Right lobe of liver (tissue), 6 donors: ENCODE results near the gene MMP13. TPM values are rescaled to one million over a fixed set of nuclear protein-coding genes. Genes with fewer than 3 reads are reported as not detected.
"Not testable (repeated sequence)": the region's sequence is repeated elsewhere in the genome, so short reads cannot be mapped to it uniquely, and the experiment has no call there.

ENCODE experiments used
- ATAC-seq, 4 donors: fragments of 200-7000 bp; cut with Tn5 transposase; one replicate each; pipeline ENCODE4 v1.9.1; 2020; ENCODE audit warnings: mild to moderate bottlenecking in 4 of 4, moderate library complexity in 4 of 4
- DNase-seq, 3 donors: peaks; one replicate each; pipeline ENCODE4 v3.0.0-alpha.2; 2020
- H3K27ac ChIP-seq, 3 donors: fragments of 200-600 bp; one replicate each; pipeline ENCODE4 v1.8.0; 2022
- H3K27me3 ChIP-seq, 2 donors: fragments of 200-600 bp; one replicate each; pipeline ENCODE4 v1.8.0; 2022
- H3K36me3 ChIP-seq, 4 donors: fragments of 200-600 bp; sonication (generic) in 1 of 4; one replicate each; pipeline versions ENCODE4 v1.5.1 to v1.8.0; 2017 to 2022; ENCODE audit warnings: control low read depth in 1 of 4
- H3K4me1 ChIP-seq, 4 donors: fragments of 200-600 bp; sonication (generic) in 1 of 4; one replicate each; pipeline versions ENCODE4 v1.5.1 to v1.8.0; 2017 to 2022; ENCODE audit warnings: control low read depth in 1 of 4
- H3K4me3 ChIP-seq, 3 donors: fragments of 200-600 bp; one replicate each; pipeline ENCODE4 v1.8.0; 2022
- H3K9me3 ChIP-seq, 4 donors: fragments of 200-600 bp; sonication (generic) in 1 of 4; one replicate each; pipeline versions ENCODE4 v1.5.1 to v1.8.0; 2017 to 2022; ENCODE audit warnings: control low read depth in 1 of 4
- CTCF ChIP-seq, 4 donors: fragments of 200-600 bp in 3 of 4; fragments of 450-650 bp in 1 of 4; IDR thresholded peaks; one replicate each; pipeline versions ENCODE4 v1.5.1 to v1.8.0; 2016 to 2022; ENCODE audit warnings: antibody characterized with exemption in 4 of 4, mild to moderate bottlenecking in 2 of 4
- POLR2A ChIP-seq: fragments of 450-650 bp; IDR thresholded peaks from one replicate; pipeline ENCODE4 v1.6.1; 2017; ENCODE audit warnings: antibody characterized with exemption, mild to moderate bottlenecking
- WGBS: methylation state at CpG from one replicate; pipeline ENCODE4 v1.1.6; 2018; ENCODE audit warnings: low coverage, low lambda C conversion rate; ENCODE audit not compliant: insufficient coverage; ENCODE audit errors: missing lambda C conversion rate; 5-methylcytosine and 5-hydroxymethylcytosine counted together
- intact Hi-C, 2 donors: fragments of 100-400 bp; cut with DNase I; formaldehyde crosslinking; loops; one replicate each; pipeline versions ENCODE4 v1.11.2 to v1.14.1; 2022
- total RNA-seq, 6 experiments: library from RNA; depleted of rRNA in 2 of 6; stranded (reverse); fragments of >200 nt in 2 of 6; fragmentation: NEBNext Ultra II Directional in 3 of 6; extraction: Animal tissue kit (Norgen Biotek cat#: 25700) in 3 of 6; gene quantifications; one replicate each; pipeline versions ENCODE4 v1.1.0 to v1.2.4, GENCODE V29; 2016 to 2023
- donor health status: DM: no; HTN: yes; CAD: no.
- donor health status: DM: no; HTN: no; CAD: no.
- donor health status: DM: no; HTN: no; CAD: no.
- donor health status: DM: no; HTN: yes; CAD: no.
- donor health status: DM: no; HTN: yes; CAD: no.

MMP13 gene
- total RNA-seq, 6 experiments from 2014 or later: not detected

DNA sequence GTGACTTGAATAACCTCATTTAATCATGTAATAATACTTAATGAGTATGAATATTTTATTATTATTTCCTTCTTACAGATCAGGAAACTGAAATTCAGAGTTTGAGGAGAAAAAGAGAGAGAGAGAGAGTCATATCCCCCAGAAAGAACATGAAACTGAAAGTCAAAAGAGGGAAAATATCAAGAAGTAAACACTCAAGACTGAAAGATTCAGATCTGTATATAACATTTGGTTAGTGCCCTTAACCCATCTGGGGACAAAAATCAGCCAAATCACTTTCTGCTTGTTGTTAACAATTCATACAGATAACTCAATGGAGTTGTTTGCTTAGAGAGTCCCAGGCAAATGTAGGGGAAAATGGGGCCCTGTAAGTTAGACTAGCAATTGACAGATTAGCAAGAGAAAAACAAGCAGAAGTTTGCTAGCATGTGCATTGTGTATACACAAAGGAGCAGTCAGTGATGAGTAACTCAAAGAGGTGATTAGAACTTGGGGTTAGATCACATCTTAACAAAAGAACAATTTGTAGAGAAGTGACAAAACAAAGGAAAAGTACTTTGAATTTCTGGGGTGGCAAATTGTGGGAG lies 25.9 kb upstream of the MMP13 start:
- Histone ChIP-seq H3K4me3 (no peak overlapping the region), H3K36me3 (no peaks in the 10 kb centered on the region), H3K27ac (no peak overlapping the region), H3K9me3 (no peaks in the 10 kb centered on the region), H3K27me3 (no peaks in the 10 kb centered on the region), H3K4me1 (no peaks in the 10 kb centered on the region)
- DNase-seq (no peak), ATAC-seq (no peak)
- TF ChIP-seq CTCF (IDR thresholded peaks at IDR 0.05) (no peak), POLR2A (no peak)
- intact Hi-C loops: no loop called here

DNA sequence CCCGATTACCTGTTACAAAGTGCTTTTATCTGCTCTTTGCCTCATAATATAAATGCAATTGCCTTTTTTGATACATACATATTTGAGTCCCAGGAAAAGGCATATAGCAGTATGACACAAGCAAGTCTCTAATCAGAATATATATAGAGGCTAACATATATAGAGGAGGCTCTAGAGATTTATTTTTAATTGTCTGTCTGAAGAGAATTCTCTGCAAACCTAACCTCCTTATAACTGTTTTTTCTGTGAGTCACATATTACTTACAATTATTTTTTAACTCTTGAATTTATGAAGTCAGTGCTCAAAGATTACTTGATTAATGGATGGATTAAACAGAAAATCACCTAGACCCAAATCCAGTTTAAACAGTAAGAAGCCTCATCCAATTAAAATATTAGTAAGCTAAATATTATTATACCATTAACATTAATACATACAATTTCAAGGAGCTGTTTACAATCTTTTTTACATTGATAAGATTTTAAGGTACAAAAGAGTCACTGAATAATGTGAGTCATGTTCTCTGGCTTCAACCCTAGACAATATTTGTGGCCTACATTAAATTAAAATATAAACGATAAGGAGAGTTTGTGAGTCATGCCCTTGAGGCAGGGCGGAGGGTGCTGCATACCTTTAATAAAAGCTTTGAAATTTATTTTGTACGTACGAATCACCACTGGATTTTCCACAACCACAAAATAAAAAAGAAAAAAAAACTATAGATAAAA lies 19.2 kb upstream of the MMP13 start:
- no peak overlapping the region for H3K4me3 ChIP-seq
- WGBS: 68% methylated on average over 5 of the region's 5 CpGs
- no peak for ATAC-seq

GRCh38 chr11:102973698-102974097 lies 18.2 kb upstream of the MMP13 start:
- intact Hi-C loops: not testable (repeated sequence)

More for the DNA sequence above, 19.2 kb upstream of the MMP13 start:
- Histone ChIP-seq H3K4me1 (no peaks in the 10 kb centered on the region), H3K27ac (no peak overlapping the region), H3K27me3 (no peaks in the 10 kb centered on the region), H3K9me3 (no peaks in the 10 kb centered on the region), H3K36me3 (no peaks in the 10 kb centered on the region)
- intact Hi-C loops: no loop called here
- TF ChIP-seq POLR2A: no peak
- no peak for TF ChIP-seq CTCF (IDR thresholded peaks at IDR 0.05)
- DNase-seq: no peak

GRCh38 chr11:102972853-102973252 lies 17.3 kb upstream of the MMP13 start:
- Histone ChIP-seq H3K9me3 (no peaks in the 10 kb centered on the region), H3K4me1 (no peaks in the 10 kb centered on the region), H3K4me3 (no peak overlapping the region), H3K36me3 (no peaks in the 10 kb centered on the region), H3K27me3 (no peaks in the 10 kb centered on the region), H3K27ac (no peak overlapping the region)
- 39% methylated on average over 1 of the region's 1 CpG for WGBS
- ATAC-seq (no peak), DNase-seq (no peak)
- intact Hi-C loops: no loop called here
- TF ChIP-seq CTCF (IDR thresholded peaks at IDR 0.05) (no peak), POLR2A (no peak)

More at GRCh38 chr11:102973698-102974097, 18.2 kb upstream of the MMP13 start:
- not testable (repeated sequence) for H3K27me3 ChIP-seq, H3K27ac ChIP-seq, DNase-seq, ATAC-seq, H3K4me1 ChIP-seq, H3K9me3 ChIP-seq, H3K36me3 ChIP-seq, H3K4me3 ChIP-seq
- WGBS: 62% methylated on average over 2 of the region's 2 CpGs

DNA sequence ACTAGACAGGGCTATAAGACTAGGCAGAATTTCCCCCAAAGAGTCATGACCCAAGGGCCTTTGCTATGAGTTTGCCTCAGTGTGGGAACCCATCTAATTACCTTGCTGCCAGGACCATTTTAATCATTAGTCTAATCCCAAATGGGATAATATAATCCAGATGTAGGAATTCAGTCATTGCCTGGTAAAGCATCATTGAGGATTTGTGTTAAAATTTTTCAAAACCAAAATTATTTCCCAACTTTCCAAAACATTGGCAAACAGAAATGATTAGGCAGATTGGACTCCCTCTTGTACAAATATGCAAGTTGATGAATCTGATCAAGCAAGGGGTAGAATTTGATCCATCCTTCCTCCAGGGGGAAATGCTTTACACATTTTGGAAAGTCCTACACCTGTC lies 16.2 kb upstream of the MMP13 start:
- Histone ChIP-seq H3K27me3 (no peaks in the 10 kb centered on the region), H3K9me3 (no peaks in the 10 kb centered on the region), H3K36me3 (no peaks in the 10 kb centered on the region), H3K4me1 (no peaks in the 10 kb centered on the region), H3K4me3 (no peak overlapping the region), H3K27ac (no peak overlapping the region)
- TF ChIP-seq CTCF (IDR thresholded peaks at IDR 0.05): no peak
- no peak for TF ChIP-seq POLR2A
- intact Hi-C loops: no loop called here
- DNase-seq (no peak), ATAC-seq (no peak)
